Measurements from ENCODE around the gene STXBP1.

Gene STXBP1

GRCh38 chr9:127739614-127740330 lies 127.7 kb downstream of the STXBP1 start:
- DNase-seq = no peak

- DNase-seq = no peak
These were observed 129.9 kb downstream of the STXBP1 start for GRCh38 chr9:127741831-127742434.

All from SIG-M5 (cell line).